ENCODE results near the gene KRTDAP.

GRCh38 chr19:35459414-35460082 lies 30.7 kb downstream of the KRTDAP start:
- TF ChIP-seq REST (IDR thresholded peaks at IDR 0.05; ENCODE audit: insufficient replicate concordance, low read depth) (no peak), POLR2AphosphoS5 (IDR thresholded peaks at IDR 0.05; ENCODE audit: low read depth) (no peak)
